RWPE2 (cell line): Measurements from ENCODE around the gene KCNMA1.

Experiments
- ATAC-seq: fragments of 200-7000 bp; cut with Tn5 transposase; 3 replicates; pipeline ENCODE4 v1.9.1; 2021; ENCODE audit warnings: low read depth
- DNase-seq: peaks from one replicate; pipeline ENCODE4 v3.0.0-alpha.2; 2020; ENCODE audit warnings: low spot score
- H3K27ac ChIP-seq: fragments of 450-650 bp; 2 replicates; pipeline ENCODE4 v1.5.1; 2017; ENCODE audit warnings: mild to moderate bottlenecking; ENCODE audit not compliant: poor library complexity, severe bottlenecking
- H3K27me3 ChIP-seq: fragments of 250-450 bp; sonication (Bioruptor Pico); 2 replicates; pipeline ENCODE4 v1.5.1; 2021; ENCODE audit warnings: mild to moderate bottlenecking, moderate library complexity; ENCODE audit not compliant: insufficient read depth, poor library complexity, severe bottlenecking
- H3K36me3 ChIP-seq: fragments of 250-450 bp; sonication (Bioruptor Pico); 2 replicates; pipeline ENCODE4 v1.5.1; 2020; ENCODE audit warnings: low read depth, mild to moderate bottlenecking, moderate library complexity
- H3K4me1 ChIP-seq: fragments of 250-450 bp; sonication (Bioruptor Pico); 2 replicates; pipeline ENCODE4 v1.5.1; 2021; ENCODE audit warnings: mild to moderate bottlenecking, moderate library complexity; ENCODE audit not compliant: insufficient read depth, poor library complexity, severe bottlenecking
- H3K4me3 ChIP-seq: fragments of 250-450 bp; sonication (Bioruptor Pico); 2 replicates; pipeline ENCODE4 v1.5.1; 2021; ENCODE audit warnings: mild to moderate bottlenecking, moderate library complexity; ENCODE audit not compliant: severe bottlenecking
- H3K9me3 ChIP-seq: fragments of 250-450 bp; sonication (Bioruptor Pico); 2 replicates; pipeline ENCODE4 v1.5.1; 2021; ENCODE audit warnings: mild to moderate bottlenecking, moderate library complexity; ENCODE audit not compliant: severe bottlenecking
- TF ChIP-seq, protein P1 (sequence below): fragments of 450-650 bp; IDR thresholded peaks from one replicate; pipeline ENCODE4 v1.5.1; 2017; ENCODE audit warnings: mild to moderate bottlenecking, moderate library complexity; ENCODE audit not compliant: poor library complexity, severe bottlenecking

The KCNMA1 gene

DNA sequence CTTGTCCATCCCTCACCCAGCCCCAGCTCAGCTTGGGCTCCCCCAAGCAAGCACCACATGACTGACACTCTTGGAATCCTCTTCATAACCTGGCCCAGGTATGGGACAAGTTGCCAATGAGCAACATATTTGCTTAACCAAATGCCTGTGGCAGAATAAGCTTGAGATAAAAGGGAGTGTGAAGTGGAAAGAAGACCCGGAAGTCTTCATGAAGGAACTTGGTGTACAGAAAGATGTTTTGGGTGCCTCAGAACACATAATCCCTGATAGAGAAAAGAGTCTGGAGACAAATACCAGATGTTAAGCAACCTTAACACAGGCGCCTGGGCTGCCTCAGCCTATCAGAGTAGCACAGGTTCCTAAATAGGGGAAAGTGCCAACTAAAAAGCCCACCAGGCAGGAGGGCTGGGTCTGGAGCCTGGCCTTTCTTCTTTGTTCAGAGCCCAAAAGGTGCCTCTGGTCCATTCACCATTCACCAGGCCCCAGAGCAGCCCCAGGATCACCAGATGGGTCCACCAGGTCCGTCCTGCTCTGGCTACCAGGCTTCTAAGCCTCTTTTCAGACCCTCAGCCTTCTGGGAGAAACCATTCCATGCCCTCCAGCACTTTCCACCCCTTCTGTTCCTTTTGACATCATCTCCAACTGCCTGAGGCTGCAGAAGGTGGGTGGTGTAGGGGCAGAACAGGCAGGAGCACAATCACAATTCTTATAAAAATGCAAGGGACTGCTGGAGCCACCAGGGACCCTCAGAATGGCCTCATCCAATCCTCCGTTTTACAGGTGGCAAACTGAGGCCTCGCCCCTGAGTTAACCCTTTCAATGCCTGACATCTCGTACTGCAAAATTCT lies 22.6 kb downstream of the KCNMA1 start:
- Histone ChIP-seq H3K4me1 (peaks cover 7% of the 10 kb centered on the region), H3K27ac (no peak overlapping the region), H3K9me3 (no peaks in the 10 kb centered on the region), H3K27me3 (no peaks in the 10 kb centered on the region), H3K36me3 (no peaks in the 10 kb centered on the region; the same call in 1 of the 2 replicates), H3K4me3 (no peak overlapping the region)
- TF ChIP-seq, protein P1, sequence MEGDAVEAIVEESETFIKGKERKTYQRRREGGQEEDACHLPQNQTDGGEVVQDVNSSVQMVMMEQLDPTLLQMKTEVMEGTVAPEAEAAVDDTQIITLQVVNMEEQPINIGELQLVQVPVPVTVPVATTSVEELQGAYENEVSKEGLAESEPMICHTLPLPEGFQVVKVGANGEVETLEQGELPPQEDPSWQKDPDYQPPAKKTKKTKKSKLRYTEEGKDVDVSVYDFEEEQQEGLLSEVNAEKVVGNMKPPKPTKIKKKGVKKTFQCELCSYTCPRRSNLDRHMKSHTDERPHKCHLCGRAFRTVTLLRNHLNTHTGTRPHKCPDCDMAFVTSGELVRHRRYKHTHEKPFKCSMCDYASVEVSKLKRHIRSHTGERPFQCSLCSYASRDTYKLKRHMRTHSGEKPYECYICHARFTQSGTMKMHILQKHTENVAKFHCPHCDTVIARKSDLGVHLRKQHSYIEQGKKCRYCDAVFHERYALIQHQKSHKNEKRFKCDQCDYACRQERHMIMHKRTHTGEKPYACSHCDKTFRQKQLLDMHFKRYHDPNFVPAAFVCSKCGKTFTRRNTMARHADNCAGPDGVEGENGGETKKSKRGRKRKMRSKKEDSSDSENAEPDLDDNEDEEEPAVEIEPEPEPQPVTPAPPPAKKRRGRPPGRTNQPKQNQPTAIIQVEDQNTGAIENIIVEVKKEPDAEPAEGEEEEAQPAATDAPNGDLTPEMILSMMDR = no peak
- DNase-seq = no peak
- ATAC-seq = peak; percentile 61

DNA sequence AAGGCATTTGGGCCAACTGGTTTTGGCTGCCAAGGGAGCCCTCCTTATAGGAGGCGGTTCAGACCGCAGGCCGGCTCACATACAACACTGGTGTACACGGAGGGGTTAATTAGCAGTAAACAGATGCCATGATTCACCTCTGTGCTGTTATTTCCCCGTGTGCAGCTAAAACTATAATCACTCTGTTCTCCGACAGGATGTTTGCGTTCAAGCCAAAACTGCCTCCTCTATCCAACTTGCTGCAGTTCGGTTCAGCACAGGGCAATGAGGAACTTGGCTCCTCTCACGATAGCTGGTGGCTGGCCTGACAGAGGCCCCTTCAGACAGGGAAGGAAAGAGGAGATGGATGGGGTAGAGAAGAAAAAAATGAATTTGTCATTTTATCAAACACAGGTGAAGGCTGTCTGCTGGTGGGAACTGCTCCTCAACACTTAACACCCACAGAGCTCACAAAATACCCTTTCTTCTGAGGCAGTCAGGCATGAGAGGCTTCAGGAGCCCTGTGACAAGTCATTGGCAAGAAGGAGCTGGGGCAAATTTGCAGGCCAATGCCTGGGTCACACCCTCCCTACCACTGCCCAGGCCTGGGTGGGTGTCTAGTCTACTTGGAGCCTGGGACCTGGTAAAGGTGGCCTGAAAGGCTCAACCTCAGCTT lies 24.0 kb downstream of the KCNMA1 start:
- no peaks in the 10 kb centered on the region for H3K9me3 ChIP-seq
- no peaks in the 10 kb centered on the region; the same call in 1 of the 2 replicates for H3K36me3 ChIP-seq
- peaks cover 7% of the 10 kb centered on the region for H3K4me1 ChIP-seq
- TF ChIP-seq, protein P1 = no peak
- H3K27ac ChIP-seq = no peak overlapping the region
- no peaks in the 10 kb centered on the region for H3K27me3 ChIP-seq
- ATAC-seq (no peak), DNase-seq (no peak)
- H3K4me3 ChIP-seq = no peak overlapping the region

DNA sequence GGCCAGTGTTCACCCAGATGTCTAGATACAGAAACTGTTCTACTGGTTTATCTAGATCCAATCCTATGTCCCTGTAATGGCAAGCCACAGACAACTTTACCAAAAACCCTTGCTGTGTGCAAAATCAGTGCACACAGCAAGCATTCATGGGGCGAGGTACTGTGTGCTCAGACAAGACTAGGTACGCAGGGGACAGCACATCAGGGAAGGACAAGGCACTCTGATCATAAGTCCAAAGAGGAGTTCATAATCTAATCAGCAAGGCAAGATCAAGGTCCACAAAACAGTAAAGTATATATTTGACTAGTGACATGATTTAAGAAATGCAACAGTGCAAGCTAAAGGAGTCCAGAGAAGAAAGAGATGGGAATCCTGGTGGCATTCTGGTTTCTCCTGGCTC lies 25.9 kb downstream of the KCNMA1 start:
- no peak overlapping the region for H3K27ac ChIP-seq
- H3K9me3 ChIP-seq = no peaks in the 10 kb centered on the region
- TF ChIP-seq, protein P1 = no peak
- no peaks in the 10 kb centered on the region for H3K36me3 ChIP-seq
- H3K4me1 ChIP-seq = peaks cover 13% of the 10 kb centered on the region
- H3K4me3 ChIP-seq = no peak overlapping the region
- ATAC-seq = no peak
- DNase-seq = no peak
- H3K27me3 ChIP-seq = no peaks in the 10 kb centered on the region

DNA sequence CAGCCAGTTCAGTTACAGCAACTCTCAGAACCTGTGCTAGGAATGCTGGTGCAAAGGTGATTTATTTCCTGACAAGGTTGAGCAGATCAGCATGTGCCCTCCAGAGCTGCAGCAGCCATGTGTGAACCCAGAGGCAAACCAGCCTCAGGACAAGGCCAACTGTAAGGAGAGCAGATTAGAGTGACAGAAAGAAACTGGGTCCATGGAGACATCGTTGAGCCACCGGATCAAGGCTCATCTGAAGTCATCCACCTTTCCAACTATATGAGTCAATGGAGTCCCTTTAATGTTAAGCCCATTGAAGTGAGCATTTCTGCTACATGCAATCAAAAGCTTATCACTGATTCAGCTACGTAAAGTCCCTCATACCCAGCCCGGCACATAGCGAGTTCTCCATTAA lies 26.4 kb downstream of the KCNMA1 start:
- ATAC-seq (no peak), DNase-seq (no peak)
- Histone ChIP-seq H3K27ac (no peak overlapping the region), H3K9me3 (no peaks in the 10 kb centered on the region), H3K4me3 (no peak overlapping the region), H3K4me1 (peaks cover 13% of the 10 kb centered on the region), H3K36me3 (no peaks in the 10 kb centered on the region), H3K27me3 (no peaks in the 10 kb centered on the region)
- TF ChIP-seq, protein P1 = no peak
